HEK293 (cell line): ENCODE data around the gene NHLRC1.

ENCODE experiments used
- CTCF ChIA-PET: fragments of 350-600 bp; formaldehyde crosslinking; extraction: SDS; loops from one replicate; lab custom pipeline; 2021; ENCODE audit warnings: antibody characterized with exemption; lab: Yijun Ruan, JAX
- POLR2A ChIA-PET: fragments of 300-600 bp; formaldehyde crosslinking; extraction: SDS; loops from one replicate; lab custom pipeline; 2020; ENCODE audit warnings: antibody characterized with exemption, inconsistent platforms; lab: Yijun Ruan, JAX
- H3K27ac ChIP-seq: fragments of 200-500 bp; sonication (Bioruptor generic); 2 replicates; pipeline ENCODE4 v1.5.1; 2014; ENCODE audit warnings: low read depth, low read length, control low read depth, inconsistent platforms; ENCODE audit errors: extremely low read depth
- H3K36me3 ChIP-seq, 2 experiments: fragments of 200-500 bp in 1 of 2; sonication (Bioruptor generic) in 1 of 2; 1 replicate in 1 of 2; 2 replicates in 1 of 2; pipeline ENCODE4 v1.5.1; 2014 to 2017; ENCODE audit warnings: inconsistent platforms in 2 of 2, low read length in 2 of 2; ENCODE audit not compliant: control insufficient read depth in 2 of 2, insufficient read depth in 1 of 2
- H3K4me1 ChIP-seq: fragments of 200-500 bp; sonication (Bioruptor generic); 2 replicates; pipeline ENCODE4 v1.5.1; 2014; ENCODE audit warnings: mild to moderate bottlenecking, low read length, inconsistent platforms; ENCODE audit not compliant: control insufficient read depth, insufficient read depth
- H3K4me3 ChIP-seq: 2 replicates; pipeline ENCODE4 v1.5.1; 2011; ENCODE audit warnings: low read depth, mild to moderate bottlenecking, control low read depth, low read length, moderate library complexity
- H3K9me3 ChIP-seq: fragments of 200-500 bp; sonication (Bioruptor generic); 2 replicates; pipeline ENCODE4 v1.5.1; 2014; ENCODE audit warnings: low read depth, low read length, inconsistent platforms; ENCODE audit not compliant: control insufficient read depth, insufficient read depth
- FEZF1 ChIP-seq: fragments of 450-650 bp; formaldehyde crosslinking; IDR thresholded peaks from 2 replicates; pipeline ENCODE4 v1.5.1; 2016; ENCODE audit warnings: missing biosample characterization, missing genetic modification characterization
- GLIS1 ChIP-seq: fragments of 450-650 bp; formaldehyde crosslinking; IDR thresholded peaks from 2 replicates; pipeline ENCODE4 v1.5.1; 2016; ENCODE audit warnings: missing biosample characterization, missing genetic modification characterization
- HOXC10 ChIP-seq: sonication (generic); formaldehyde crosslinking; IDR thresholded peaks from 2 replicates; pipeline ENCODE4 v1.8.1; 2023; ENCODE audit warnings: mild to moderate bottlenecking, missing genetic modification reagents
- KLF1 ChIP-seq: fragments of 450-650 bp; formaldehyde crosslinking; IDR thresholded peaks from 2 replicates; pipeline ENCODE4 v1.5.1; 2016; ENCODE audit warnings: missing biosample characterization, missing genetic modification characterization
- KLF10 ChIP-seq: fragments of 450-650 bp; IDR thresholded peaks from 2 replicates; pipeline ENCODE4 v1.5.1; 2018; ENCODE audit warnings: missing biosample characterization, mild to moderate bottlenecking, missing genetic modification characterization
- SCRT1 ChIP-seq: fragments of 450-650 bp; formaldehyde crosslinking; IDR thresholded peaks from 2 replicates; pipeline ENCODE4 v1.5.1; 2016; ENCODE audit warnings: missing biosample characterization, missing genetic modification characterization, borderline replicate concordance
- SP3 ChIP-seq: fragments of 450-650 bp; formaldehyde crosslinking; IDR thresholded peaks from 2 replicates; pipeline ENCODE4 v1.5.1; 2016; ENCODE audit warnings: missing biosample characterization, missing genetic modification characterization
- ZBTB1 ChIP-seq: fragments of 450-650 bp; formaldehyde crosslinking; IDR thresholded peaks from 2 replicates; pipeline ENCODE4 v1.5.1; 2016; ENCODE audit warnings: missing biosample characterization, missing genetic modification characterization
- ZBTB21 ChIP-seq: fragments of 450-650 bp; formaldehyde crosslinking; IDR thresholded peaks from 2 replicates; pipeline ENCODE4 v1.5.1; 2017; ENCODE audit warnings: missing biosample characterization, missing genetic modification characterization
- ZFHX2 ChIP-seq: fragments of 450-650 bp; formaldehyde crosslinking; conservative IDR thresholded peaks from 2 replicates; pipeline ENCODE4 v1.5.1; 2016; ENCODE audit warnings: missing biosample characterization, missing genetic modification characterization
- ZIC2 ChIP-seq: fragments of 450-650 bp; formaldehyde crosslinking; IDR thresholded peaks from 2 replicates; pipeline ENCODE4 v1.5.1; 2016; ENCODE audit warnings: missing biosample characterization, missing genetic modification characterization
- ZNF114 ChIP-seq: fragments of 450-650 bp; formaldehyde crosslinking; IDR thresholded peaks from 2 replicates; pipeline ENCODE4 v1.5.0; 2017; ENCODE audit warnings: missing biosample characterization, missing genetic modification characterization
- ZNF132 ChIP-seq: fragments of 450-650 bp; formaldehyde crosslinking; IDR thresholded peaks from 2 replicates; pipeline ENCODE4 v1.5.1; 2017; ENCODE audit warnings: missing biosample characterization, missing genetic modification characterization, borderline replicate concordance
- ZNF221 ChIP-seq: fragments of 450-650 bp; formaldehyde crosslinking; IDR thresholded peaks from 2 replicates; pipeline ENCODE4 v1.5.1; 2017; ENCODE audit warnings: missing biosample characterization, missing genetic modification characterization, borderline replicate concordance
- ZNF37A ChIP-seq: fragments of 450-650 bp; IDR thresholded peaks from 2 replicates; pipeline ENCODE4 v1.5.1; 2018; ENCODE audit warnings: missing biosample characterization, missing genetic modification characterization
- ZNF423 ChIP-seq: fragments of 450-650 bp; formaldehyde crosslinking; IDR thresholded peaks from 2 replicates; pipeline ENCODE4 v1.5.1; 2016; ENCODE audit warnings: missing biosample characterization, missing genetic modification characterization
- ZNF521 ChIP-seq: fragments of 450-650 bp; formaldehyde crosslinking; IDR thresholded peaks from 2 replicates; pipeline ENCODE4 v1.5.1; 2017; ENCODE audit warnings: missing biosample characterization, mild to moderate bottlenecking, missing genetic modification characterization
- ZNF530 ChIP-seq: fragments of 450-650 bp; formaldehyde crosslinking; IDR thresholded peaks from 2 replicates; pipeline ENCODE4 v1.5.1; 2016; ENCODE audit warnings: low read depth, missing biosample characterization, missing genetic modification characterization
- ZNF571 ChIP-seq: fragments of 450-650 bp; formaldehyde crosslinking; IDR thresholded peaks from 2 replicates; pipeline ENCODE4 v1.5.0; 2017; ENCODE audit warnings: missing biosample characterization, missing genetic modification characterization
- ZNF621 ChIP-seq: fragments of 450-650 bp; formaldehyde crosslinking; IDR thresholded peaks from 2 replicates; pipeline ENCODE4 v1.5.1; 2017; ENCODE audit warnings: missing biosample characterization, missing genetic modification characterization
- ZNF670 ChIP-seq: fragments of 450-650 bp; formaldehyde crosslinking; IDR thresholded peaks from 2 replicates; pipeline ENCODE4 v1.5.1; 2016; ENCODE audit warnings: missing biosample characterization, missing genetic modification characterization, low read depth
- ZNF677 ChIP-seq: fragments of 450-650 bp; IDR thresholded peaks from 2 replicates; pipeline ENCODE4 v1.5.0; 2018; ENCODE audit warnings: missing biosample characterization, mild to moderate bottlenecking, missing genetic modification characterization, moderate library complexity
- ZNF791 ChIP-seq: fragments of 450-650 bp; formaldehyde crosslinking; IDR thresholded peaks from 2 replicates; pipeline ENCODE4 v1.5.1; 2016; ENCODE audit warnings: missing biosample characterization, missing genetic modification characterization
- TF ChIP-seq, protein P1 (sequence below): fragments of 450-650 bp; formaldehyde crosslinking; IDR thresholded peaks from 2 replicates; pipeline ENCODE4 v1.5.1; 2016; ENCODE audit warnings: missing biosample characterization, missing genetic modification characterization
- TF ChIP-seq, protein P2 (sequence below): fragments of 450-650 bp; formaldehyde crosslinking; IDR thresholded peaks from 2 replicates; pipeline ENCODE4 v1.5.1; 2016; ENCODE audit warnings: missing biosample characterization, missing genetic modification characterization, low read depth
- TF ChIP-seq, protein P3 (sequence below): fragments of 450-650 bp; formaldehyde crosslinking; IDR thresholded peaks from 2 replicates; pipeline ENCODE4 v1.5.1; 2017; ENCODE audit warnings: missing biosample characterization, mild to moderate bottlenecking, missing genetic modification characterization, moderate library complexity
- TF ChIP-seq, protein P4 (sequence below): fragments of 450-650 bp; formaldehyde crosslinking; IDR thresholded peaks from 2 replicates; pipeline ENCODE4 v1.5.1; 2016; ENCODE audit warnings: missing biosample characterization, missing genetic modification characterization

The NHLRC1 gene

DNA sequence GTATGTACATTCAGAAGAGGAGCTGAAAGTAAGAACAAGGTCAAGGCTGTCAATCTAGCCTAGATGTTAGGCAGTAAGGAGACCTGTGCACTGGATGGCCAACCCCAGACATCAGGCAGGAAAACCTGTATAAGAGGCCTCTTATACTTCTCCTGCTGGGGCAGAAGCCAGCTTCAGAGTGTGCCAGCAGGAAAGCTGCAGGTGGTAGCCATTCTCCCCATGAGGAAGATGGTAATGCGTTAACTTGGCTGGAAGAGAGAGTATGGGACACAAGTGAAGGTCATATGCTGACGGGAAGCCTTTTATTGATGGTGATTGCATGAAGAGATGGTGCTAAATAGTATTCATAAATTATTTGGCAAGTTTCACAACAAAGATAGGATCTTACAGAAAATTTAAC, 20.6 kb downstream of the NHLRC1 start:
- POLR2A ChIA-PET = no interaction called here
- CTCF ChIA-PET = interaction anchor here (1.4 kb wide), 1 partner anchor 21 kb away, joined by 5 read pairs; the partner anchor contains the start of gene NHLRC1
- TF ChIP-seq ZIC2 = peak; percentile 96
- no peak for TF ChIP-seq KLF10

DNA sequence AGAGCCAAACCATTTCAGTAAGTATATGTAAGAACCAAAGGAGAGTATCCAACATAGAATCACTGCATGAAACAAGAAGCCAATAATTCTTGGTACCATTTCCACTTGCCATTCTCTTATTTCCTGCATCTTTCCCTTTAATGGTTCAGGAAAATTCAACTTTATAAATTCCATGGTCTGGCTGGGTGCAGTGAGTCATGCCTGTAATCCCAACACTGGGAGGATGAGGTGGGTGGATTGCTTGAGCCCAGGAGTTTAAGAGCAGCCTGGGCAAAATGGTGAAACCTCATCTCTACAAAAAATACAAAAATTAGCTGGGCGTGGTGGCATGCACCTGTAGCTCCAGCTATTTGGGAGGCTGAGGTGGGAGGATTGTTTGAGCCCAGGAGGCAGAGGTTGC, 21.2 kb downstream of the NHLRC1 start:
- Histone ChIP-seq H3K9me3 (no peaks in the 10 kb centered on the region), H3K36me3 (no peaks in the 10 kb centered on the region), H3K4me1 (0 out of 2 replicates have a peak, but pooled peaks cover 4% of the 10 kb centered on the region), H3K27ac (no peak overlapping the region)
- CTCF ChIA-PET = interaction anchor here (1.4 kb wide), 1 partner anchor 22 kb away, joined by 5 read pairs; the partner anchor contains the start of gene NHLRC1
- no peak for TF ChIP-seq ZNF114 (tag by site-specific recombination)
- TF ChIP-seq ZNF791 = no peak
- no peak for TF ChIP-seq ZNF530 (tag by site-specific recombination)
- TF ChIP-seq ZNF677 (tag by site-specific recombination) = no peak
- no peak for TF ChIP-seq ZNF132 (tag by site-specific recombination)
- TF ChIP-seq, protein P1, sequence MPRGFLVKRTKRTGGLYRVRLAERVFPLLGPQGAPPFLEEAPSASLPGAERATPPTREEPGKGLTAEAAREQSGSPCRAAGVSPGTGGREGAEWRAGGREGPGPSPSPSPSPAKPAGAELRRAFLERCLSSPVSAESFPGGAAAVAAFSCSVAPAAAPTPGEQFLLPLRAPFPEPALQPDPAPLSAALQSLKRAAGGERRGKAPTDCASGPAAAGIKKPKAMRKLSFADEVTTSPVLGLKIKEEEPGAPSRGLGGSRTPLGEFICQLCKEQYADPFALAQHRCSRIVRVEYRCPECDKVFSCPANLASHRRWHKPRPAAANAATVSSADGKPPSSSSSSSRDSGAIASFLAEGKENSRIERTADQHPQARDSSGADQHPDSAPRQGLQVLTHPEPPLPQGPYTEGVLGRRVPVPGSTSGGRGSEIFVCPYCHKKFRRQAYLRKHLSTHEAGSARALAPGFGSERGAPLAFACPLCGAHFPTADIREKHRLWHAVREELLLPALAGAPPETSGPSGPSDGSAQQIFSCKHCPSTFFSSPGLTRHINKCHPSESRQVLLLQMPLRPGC = no peak
- TF ChIP-seq, protein P2, sequence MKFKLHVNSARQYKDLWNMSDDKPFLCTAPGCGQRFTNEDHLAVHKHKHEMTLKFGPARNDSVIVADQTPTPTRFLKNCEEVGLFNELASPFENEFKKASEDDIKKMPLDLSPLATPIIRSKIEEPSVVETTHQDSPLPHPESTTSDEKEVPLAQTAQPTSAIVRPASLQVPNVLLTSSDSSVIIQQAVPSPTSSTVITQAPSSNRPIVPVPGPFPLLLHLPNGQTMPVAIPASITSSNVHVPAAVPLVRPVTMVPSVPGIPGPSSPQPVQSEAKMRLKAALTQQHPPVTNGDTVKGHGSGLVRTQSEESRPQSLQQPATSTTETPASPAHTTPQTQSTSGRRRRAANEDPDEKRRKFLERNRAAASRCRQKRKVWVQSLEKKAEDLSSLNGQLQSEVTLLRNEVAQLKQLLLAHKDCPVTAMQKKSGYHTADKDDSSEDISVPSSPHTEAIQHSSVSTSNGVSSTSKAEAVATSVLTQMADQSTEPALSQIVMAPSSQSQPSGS = no peak
- TF ChIP-seq, protein P3, sequence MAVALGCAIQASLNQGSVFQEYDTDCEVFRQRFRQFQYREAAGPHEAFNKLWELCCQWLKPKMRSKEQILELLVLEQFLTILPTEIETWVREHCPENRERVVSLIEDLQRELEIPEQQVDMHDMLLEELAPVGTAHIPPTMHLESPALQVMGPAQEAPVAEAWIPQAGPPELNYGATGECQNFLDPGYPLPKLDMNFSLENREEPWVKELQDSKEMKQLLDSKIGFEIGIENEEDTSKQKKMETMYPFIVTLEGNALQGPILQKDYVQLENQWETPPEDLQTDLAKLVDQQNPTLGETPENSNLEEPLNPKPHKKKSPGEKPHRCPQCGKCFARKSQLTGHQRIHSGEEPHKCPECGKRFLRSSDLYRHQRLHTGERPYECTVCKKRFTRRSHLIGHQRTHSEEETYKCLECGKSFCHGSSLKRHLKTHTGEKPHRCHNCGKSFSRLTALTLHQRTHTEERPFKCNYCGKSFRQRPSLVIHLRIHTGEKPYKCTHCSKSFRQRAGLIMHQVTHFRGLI (tag by site-specific recombination) = no peak
- no peak for TF ChIP-seq KLF1 (tag by site-specific recombination)
- TF ChIP-seq, all 188 proteins: peak for 0
- no peak overlapping the region for H3K4me3 ChIP-seq
- POLR2A ChIA-PET = no interaction called here

More for the DNA sequence above, 20.6 kb downstream of the NHLRC1 start:
- Histone ChIP-seq H3K4me1 (0 out of 2 replicates have a peak, but pooled peaks cover 4% of the 10 kb centered on the region), H3K4me3 (no peak overlapping the region), H3K27ac (no peak overlapping the region), H3K36me3 (no peaks in the 10 kb centered on the region), H3K9me3 (no peaks in the 10 kb centered on the region)

DNA sequence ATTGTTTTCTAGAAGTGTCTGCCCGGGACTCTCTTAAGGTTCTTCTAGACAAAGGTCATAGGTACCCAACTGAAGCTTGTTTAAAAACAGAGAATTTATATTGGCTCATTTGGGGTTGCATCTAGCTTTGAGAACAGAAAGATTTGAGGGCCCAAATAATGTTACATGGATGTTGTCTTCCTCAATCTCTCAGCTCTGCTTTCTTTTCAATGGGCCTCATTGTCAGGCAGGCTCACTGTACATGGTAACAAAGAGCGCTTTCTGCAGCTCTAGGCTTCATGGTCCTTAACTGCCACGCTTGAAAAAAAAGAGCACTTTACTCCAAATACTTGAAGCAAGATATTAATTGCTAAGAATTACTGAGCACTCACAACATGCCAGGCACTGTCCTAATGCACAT, 22.2 kb downstream of the NHLRC1 start:
- Histone ChIP-seq H3K4me1 (0 out of 2 replicates have a peak, but pooled peaks cover 4% of the 10 kb centered on the region), H3K27ac (no peak overlapping the region), H3K36me3 (no peaks in the 10 kb centered on the region), H3K9me3 (no peaks in the 10 kb centered on the region), H3K4me3 (no peak overlapping the region)
- CTCF ChIA-PET = interaction anchor here (0.6 to 1.2 kb wide), 2 partner anchors 22 to 278 kb away, joined by 3 to 7 read pairs; partner anchors contain the start of gene NHLRC1
- POLR2A ChIA-PET = no interaction called here
- TF ChIP-seq ZNF423 (tag by site-specific recombination) = no peak
- TF ChIP-seq ZNF221 (tag by site-specific recombination) = no peak
- no peak for TF ChIP-seq ZNF621 (tag by site-specific recombination)
- no peak for TF ChIP-seq ZNF571 (tag by site-specific recombination)
- no peak for TF ChIP-seq ZFHX2
- no peak for TF ChIP-seq ZBTB21 (tag by site-specific recombination)
- no peak for TF ChIP-seq GLIS1
- no peak for TF ChIP-seq ZNF37A (tag by site-specific recombination)
- no peak for TF ChIP-seq HOXC10 (CRISPR knock-in tag)
- TF ChIP-seq KLF1 (tag by site-specific recombination) = no peak
- TF ChIP-seq, protein P4, sequence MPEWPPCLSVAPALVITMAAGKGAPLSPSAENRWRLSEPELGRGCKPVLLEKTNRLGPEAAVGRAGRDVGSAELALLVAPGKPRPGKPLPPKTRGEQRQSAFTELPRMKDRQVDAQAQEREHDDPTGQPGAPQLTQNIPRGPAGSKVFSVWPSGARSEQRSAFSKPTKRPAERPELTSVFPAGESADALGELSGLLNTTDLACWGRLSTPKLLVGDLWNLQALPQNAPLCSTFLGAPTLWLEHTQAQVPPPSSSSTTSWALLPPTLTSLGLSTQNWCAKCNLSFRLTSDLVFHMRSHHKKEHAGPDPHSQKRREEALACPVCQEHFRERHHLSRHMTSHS = no peak
- TF ChIP-seq, protein P2 = no peak
- TF ChIP-seq FEZF1 = no peak
- TF ChIP-seq ZBTB1 (tag by site-specific recombination) = no peak
- no peak for TF ChIP-seq SP3
- TF ChIP-seq ZNF670 (tag by site-specific recombination) = no peak
- no peak for TF ChIP-seq SCRT1 (tag by site-specific recombination)
- TF ChIP-seq ZNF521 = no peak
